DMS79 (cell line): ENCODE results near the gene PGLYRP1.

Experiments
- DNase-seq: peaks from one replicate; lab custom pipeline; 2025; lab: John Stamatoyannopoulos, UW

The PGLYRP1 gene, protein sequence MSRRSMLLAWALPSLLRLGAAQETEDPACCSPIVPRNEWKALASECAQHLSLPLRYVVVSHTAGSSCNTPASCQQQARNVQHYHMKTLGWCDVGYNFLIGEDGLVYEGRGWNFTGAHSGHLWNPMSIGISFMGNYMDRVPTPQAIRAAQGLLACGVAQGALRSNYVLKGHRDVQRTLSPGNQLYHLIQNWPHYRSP

DNA sequence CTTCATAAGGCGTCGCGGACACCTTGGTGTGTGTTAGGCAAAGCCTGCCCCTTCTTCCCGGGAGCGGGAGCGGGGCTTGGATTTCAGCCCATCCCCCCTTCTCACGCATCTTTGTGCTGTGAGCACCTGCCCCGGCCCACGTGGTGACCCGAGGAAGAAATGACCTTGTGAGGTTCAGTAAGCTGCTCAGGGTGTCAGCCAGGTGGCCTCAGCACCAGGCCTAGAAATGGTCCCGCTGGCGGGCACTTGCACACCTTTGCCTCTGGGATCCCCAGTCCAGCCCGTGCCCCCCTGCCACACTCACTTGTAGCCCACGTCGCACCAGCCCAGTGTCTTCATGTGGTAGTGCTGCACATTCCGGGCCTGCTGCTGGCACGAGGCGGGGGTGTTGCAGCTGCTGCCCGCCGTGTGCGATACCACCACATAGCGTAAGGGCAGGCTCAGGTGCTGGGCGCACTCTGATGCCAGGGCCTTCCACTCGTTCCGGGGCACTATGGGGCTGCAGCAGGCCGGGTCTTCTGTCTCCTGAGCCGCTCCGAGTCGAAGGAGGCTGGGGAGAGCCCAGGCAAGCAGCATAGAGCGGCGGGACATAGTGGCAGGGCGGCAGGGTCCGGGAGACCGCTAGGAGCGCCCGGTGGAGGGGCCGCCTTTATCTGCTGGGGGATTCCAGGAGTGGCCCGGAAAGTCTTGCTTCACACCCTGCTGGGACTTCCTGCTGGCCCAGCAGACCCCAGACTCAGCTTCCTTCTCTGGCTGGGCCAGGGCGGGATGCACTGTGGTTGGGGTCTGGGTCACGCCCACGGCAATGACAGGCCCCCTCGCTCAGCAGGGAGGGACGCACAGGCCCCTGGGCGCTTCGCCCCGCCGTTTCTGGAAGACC is at the start of gene PGLYRP1:
Gene PGLYRP1, minus strand, starts transcription at position 623 of the 880 bp plus-strand sequence. Its CDS starts 32 bp downstream, at position 591.
- no peak for DNase-seq

DNA sequence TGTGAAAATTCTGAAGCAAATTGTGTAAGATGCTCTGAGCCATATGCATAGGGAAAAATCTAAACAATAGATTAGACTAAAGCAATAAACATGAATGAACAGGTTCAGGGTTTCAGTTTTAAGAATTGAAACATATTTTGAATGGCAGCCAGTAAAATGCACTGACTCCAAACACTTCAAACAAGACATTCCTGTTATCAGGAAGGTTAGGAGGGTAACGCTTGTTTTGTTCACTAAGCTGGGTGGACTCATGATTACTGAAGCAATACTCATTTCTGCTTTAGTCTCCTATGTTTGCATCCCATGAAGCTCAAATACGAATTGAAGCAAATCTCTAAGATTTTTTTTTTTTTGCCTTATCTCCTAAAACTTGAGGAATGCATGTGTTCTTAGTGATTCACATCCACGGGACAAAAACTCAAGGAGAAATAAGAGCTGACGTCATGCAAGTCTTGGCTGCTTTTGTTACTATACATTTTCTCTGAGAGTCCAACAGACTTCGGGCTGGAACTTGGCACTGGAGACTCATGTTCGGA is 47.0 kb upstream of the PGLYRP1 start:
- DNase-seq = no peak

DNA sequence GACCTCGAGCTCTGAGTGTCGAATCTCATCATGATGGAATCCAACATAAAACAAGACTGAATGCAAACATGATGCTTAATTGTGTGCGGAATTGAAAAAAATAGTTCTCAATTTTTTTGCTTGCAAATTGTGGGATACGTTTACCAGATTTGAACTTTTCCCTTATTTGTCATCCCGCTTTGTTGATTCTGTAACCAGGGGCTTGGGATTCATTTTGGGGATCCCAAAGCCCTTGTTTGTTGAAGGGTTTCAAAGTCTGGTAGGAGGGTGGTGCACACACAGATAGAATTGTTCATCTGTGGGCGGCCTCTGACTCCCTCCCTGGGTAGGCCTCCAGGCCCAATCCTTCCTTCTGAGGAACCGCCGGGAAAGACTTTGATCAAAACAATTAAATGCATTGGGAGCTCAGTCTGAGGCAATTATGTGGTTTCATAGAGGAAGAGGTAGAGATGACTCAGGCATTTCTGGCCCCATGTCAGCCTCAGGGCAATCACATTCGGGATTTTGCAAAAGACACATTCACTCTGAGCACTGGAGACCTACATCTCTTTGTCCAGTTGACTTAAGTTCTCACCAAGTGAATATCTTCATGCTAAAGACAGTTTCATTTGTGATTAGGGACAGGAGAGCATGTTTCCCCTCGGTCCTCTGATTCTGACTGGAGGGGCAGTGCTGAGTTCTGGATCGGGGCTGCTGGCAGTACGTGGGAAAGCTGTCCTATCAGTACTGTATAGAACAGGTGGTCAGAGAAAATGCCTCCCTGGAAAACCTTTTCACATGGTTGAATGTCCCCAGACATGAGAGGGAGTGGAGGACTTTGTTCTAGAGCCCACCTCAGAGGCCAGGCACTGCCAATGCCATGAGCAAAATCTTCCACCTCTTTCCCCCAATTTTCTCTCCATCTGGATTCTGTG is 45.7 kb upstream of the PGLYRP1 start:
- DNase-seq = no peak

DNA sequence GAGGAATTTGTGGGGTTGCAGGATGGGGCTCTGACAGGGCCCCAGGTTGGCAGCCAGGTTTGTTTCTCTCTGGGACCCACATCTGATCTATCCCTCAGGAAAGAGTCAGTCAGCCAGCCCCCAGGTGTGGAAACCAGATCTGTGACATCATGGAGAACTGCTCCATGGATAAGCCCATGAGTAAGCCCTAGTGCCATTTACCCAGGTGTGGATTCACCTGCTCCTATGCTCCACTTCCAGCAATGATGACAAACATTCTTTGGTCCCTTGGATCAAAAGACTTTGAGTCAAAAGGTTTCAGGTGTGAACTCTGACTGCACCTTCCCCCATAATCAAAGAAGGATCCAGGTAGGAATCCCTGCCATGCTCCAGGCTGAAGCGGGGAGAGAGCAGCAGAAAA is 44.8 kb upstream of the PGLYRP1 start:
- DNase-seq = no peak

DNA sequence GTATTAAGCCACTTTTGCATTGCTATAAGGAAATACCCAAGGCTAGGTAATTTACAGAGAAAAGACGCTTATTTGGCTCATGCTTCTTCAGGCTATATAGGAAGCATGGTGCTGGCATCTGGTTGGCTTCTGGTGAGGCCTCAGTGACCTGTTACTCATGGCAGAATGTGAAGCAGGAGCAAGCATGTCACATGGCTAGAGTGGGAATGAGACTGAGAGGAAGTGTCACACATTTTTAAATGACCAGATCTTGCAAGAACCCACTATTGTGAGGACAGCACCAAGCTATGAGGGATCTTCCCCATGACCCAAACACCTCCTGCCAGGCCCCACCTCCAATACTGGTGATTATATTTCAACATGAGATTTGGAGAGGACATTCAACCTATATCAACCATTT is 43.6 kb upstream of the PGLYRP1 start:
- no peak for DNase-seq

DNA sequence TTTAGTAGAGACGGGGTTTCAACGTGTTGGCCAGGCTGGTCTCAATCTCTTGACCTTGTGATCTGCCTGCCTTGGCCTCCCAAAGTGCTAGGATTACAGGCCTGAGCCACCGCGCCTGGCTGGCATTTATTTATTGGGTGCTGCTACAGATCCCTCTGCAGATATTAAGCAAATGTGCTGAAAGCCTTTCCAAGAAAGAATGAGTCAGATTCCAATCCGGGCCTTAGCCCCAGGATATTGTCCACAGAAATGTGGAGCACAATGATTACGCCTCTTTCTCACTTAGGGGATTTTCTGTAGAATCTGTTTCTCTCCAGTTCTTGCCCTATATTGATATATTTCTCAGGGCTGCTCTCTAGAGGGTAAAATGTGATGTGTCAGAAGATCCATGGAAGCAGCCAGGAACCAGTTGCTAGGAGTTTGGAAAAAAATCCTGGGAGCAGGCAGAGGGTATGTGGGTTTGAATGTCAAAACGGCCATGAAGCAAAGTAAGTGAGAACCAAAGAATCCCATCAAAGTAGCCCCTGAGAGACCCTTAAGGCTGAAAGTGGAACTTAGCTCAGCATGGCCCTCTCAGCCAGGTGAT is 42.7 kb upstream of the PGLYRP1 start:
- DNase-seq = peak; percentile 19

DNA sequence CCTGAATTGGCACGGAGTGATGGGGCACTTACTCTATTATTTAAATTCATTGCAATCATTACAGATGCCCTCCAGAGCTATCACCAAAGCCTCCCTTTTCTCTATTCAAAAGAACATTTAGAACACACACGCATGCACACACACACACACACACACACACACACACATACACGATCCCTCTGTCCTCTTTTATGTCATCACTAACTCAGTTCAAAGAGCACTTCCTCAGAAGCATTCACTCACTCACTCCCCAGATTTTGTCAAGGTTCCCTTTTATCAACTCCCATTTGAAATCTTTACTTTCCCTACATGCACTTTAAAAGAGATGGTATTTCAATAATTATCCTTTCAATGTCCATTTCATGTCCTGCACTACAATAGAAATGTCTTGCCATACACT is 40.3 kb upstream of the PGLYRP1 start:
- no peak for DNase-seq

DNA sequence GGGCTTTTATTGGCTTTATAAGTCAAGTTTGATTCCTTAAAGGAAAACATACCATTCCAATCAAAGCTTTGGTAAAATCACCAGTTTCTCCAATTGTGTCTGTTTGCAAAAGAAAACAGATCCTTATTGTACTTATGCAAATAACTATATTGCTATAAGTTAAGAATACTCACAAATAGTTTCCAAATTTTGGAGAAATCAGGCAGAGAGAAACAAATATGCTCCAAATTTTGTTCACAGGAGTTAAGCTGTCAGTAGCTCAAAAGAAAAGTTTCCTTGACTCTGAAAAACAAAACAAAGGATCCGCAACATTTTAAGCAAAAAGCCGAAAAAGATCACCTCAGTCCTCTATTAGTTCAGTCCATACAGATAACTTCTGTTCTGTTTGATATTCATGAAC is 37.2 kb upstream of the PGLYRP1 start:
- DNase-seq = no peak

DNA sequence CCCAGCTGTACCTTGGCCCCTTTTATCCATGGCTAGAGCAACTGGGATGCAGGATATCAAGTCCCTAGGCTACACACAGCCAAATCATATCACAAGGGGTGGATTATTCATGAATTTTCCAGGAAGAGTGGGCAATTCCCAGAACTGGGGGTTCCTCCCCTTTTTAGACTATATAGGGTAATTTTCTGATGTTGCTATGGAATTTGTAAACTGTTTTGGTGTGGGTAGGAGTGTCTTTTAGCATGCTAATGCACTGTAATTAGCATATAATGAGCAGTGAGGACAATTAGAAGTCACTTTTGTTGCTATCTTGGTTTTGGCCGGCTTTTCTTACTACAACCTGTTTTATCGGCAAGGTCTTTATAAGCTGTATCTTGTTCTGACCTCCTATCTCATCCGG is 35.9 kb upstream of the PGLYRP1 start:
- no peak for DNase-seq

DNA sequence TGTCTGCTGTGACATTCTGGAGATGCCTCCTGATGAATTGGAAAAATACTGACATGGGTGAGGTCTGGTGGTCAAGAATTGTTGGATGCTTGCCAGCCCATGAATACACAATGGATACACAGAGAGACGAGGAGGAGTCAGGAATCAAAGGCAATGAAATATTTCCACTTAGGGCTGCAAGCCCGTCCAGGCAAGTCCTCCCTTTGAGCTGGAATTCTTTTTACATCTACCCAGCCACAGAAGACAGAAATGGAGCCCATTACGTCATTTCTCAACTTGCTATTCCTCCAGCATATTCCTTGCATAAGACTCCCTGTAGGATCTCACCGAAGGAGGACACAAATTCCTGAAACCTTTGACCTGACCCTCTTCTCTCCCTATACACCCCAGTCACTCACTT is 33.7 kb upstream of the PGLYRP1 start:
- no peak for DNase-seq

DNA sequence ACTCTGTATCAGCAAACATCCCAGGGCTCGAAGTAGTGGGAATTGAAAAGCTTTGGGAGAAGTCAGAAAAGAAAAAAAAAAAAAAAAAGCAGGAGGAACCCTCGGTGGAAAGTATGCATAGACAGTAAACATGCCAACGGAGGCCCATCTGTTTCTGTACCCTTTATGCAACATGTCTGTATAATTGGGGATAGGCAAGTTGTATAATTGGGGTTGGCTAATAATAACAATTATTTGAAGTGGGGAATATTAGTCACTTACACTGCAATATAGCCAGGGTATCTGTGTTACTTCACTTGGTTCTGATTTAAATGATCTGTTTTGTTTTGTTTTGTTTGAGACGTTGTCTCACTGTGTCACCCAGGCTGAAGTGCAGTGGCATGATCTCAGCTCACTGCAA is 30.0 kb upstream of the PGLYRP1 start:
- DNase-seq = no peak

DNA sequence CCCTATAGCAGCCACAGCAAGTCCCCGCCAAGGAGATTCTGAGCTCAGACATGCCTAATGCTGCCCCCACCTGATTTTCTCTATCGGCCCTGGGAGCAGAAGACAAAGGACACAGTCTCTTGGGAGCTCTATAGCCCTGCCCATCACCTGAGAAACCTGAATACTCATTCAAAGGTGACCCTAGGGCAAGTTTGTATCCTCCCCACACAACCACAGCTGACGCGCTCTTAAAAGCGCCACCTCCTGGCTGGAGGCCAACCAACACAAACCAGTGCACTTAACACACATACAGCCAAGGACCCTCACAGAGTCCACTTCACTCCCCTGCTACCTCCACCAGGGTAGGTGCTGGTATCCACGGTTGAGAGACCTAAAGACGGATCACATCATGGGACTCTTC is 26.7 kb upstream of the PGLYRP1 start:
- no peak for DNase-seq

DNA sequence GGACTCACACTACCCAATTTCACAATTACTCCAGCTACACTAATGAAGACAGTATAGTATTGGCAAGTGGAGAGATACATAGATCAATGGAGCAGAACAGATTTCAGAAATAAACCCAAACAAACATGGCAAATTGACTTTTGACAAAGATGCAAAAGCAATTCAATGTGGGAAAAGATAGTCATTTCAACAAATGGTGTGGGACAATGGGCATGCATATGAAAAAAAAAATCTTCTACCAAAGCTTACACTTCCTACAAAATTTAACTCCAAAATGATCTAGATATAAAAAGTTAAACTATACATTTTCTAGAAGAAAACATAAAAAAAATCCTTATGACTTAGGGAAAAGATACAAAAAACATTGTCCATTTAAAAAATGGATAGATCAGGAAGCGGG is 20.7 kb upstream of the PGLYRP1 start:
- DNase-seq = no peak

DNA sequence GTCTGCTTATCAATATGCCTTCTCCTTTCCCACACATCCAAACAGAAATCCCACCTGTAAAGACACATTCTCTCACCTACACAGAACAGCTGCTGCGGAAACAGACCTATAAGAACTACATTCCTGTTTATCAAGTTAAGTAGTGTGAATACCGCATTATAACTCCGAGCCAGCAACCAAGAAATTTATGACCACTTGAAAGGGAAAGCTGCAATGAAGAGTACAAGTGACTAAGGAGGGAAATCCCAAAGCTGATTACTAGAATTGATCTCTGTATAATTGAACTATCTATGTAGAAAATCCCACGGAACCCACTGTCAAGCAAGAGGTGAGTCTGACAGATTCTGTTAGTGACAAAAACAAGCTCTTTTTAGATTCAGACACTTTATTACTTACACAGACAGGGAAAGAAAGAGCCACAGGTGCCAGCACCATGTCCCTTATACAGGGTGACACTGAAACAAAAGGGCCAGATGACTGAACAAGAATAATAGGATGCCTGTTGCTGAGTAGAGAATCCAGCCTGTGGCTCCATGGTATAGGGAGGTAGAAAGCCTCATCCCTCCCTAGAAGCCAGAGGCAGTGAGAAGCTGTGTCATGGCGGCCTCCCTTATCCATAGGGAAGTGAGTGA is 19.5 kb upstream of the PGLYRP1 start:
- DNase-seq = peak; percentile 43

DNA sequence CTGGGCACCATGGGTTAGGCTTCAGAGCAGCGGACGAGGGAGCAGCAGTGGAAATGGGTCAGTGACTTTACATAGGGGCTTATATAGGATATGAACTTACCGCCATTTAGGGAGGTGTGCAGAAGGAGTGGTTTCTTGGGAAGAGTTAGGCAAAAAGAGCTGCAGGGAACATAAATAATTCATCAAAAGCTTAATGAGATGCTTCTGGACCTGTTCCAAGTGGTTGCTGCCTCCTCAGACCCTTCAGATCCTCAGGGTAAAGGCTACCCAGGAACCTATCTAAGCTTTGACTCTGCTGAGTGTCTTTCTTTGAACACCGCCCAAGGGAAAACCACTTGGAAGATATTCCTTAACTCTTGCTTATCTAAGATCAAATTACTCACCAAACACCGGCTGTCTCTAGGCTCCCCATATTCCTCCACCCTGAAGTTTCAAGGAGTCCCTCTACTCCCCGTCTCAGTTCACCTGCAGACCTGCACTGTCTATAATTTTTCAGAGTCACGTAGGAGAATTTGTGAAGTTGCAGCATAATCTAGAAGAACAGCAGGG is 18.2 kb upstream of the PGLYRP1 start, which contains the start of gene IGFL4:
Gene IGFL4, minus strand, starts transcription at position 51 of the 549 bp plus-strand sequence. Its CDS starts 40 bp downstream, at position 11.
- DNase-seq = peak; percentile 93

DNA sequence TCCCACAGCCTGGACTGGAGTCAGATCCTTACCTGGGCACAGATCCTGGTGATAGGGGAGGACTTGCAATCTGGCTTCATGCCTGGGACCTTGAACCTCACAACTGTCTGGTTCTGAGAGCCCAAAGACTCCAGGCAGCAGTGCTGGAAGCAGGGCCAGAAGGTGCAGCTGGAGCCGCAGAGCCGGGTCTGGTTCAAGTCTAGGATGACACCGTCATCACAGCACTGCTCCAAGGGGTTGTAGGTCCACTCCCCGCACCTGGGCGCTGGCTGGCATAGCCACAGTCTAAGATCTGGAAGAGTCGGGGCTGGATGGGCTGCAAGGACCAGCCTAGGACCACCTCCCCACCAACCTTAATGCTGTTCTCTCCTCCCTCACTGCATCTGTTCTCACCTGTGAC is 17.3 kb upstream of the PGLYRP1 start:
- no peak for DNase-seq

DNA sequence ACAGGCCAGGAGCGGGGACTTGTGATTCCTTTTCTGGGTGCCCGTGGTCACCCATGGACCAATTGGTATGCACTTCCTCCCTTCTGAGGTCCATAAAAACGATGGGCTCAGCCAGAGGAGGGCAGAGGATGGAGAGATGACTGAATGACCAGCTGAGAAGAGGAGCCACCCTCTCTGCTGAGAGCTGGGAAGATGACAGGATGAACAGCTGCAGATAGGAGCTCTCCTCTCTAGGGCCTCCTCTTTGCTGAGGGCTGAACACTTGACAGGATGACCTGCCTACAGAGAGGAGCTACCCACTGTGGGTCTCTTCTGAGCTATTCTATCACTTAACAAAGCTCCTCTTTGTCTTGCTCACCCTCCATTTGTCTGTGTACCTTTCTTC is 13.9 kb upstream of the PGLYRP1 start:
- no peak for DNase-seq

DNA sequence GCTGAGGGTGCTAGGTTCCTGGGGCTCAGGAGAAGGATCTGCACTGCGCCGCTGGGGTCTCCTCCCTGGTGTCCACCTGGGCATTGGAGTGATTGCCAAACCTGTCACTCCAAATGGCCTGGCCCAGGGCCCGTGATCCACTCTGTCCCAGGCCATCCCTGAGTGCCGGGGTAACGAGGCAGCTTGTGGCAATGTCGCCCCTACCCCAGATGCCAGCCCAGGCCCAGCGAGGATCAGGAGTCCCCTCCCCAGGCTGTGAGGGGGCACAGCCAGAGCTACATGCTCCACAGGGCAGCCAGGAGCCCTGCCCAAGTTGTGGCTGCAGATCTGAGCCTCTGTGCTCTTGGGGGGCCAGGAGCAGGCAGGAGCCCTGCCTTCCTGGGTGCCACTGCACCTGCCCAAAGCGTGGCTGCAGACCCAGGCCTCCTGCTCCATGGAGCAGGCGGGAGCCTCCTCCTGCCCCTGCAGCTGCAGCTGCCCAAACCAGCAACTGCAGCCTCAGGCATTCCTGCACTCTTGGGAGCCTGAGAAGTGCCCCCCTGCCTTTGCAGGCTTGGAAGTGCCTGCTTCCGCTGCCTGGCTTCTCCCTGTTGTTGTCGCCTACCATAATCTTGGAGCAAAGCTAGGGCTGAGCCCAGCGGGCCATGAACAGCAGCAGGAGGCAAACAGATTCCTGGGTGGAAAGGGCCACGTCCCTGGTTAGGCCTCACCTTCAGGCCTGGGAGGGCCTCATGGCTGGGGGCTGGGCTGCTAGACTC is 13.3 kb upstream of the PGLYRP1 start:
- no peak for DNase-seq

DNA sequence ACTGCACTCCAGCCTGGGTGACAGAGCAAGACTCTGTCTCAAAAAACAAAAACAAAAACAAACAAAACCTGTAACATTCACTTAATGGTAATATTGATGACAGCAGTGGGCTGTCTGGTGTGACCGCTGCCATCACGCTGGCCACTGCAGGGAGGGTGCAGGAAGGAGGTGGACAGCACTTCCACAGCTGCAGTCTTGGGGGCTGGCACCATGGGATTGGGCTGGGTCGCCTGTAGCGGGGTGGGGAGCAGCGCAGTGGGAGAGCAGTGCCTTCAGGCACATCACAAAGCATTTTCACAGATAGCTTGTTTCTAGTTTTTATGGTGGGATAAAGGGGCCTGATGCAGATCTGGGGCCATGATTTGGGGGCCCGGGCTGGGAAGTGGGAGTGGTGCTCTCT is 12.7 kb upstream of the PGLYRP1 start:
- no peak for DNase-seq

DNA sequence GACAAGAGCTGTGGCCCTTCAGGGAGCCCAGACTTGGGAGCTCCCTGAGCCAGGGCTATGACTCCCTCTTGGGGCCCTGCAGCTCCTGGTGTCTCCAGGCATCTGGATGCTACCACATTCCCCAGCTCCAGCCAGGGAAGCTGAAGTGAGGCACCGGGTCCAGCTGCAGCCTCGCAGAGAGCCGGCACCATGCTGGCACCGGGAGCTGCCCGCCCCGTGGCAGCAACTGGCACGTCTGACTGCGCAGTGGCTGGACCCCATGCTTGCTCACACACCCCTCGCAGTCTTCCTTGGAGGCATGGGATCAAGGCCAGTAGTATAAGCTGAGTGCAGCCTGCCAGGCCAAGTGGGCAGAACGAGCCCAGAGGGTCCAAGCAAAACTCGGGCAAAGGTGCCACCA is 10.5 kb upstream of the PGLYRP1 start:
- DNase-seq = no peak
